DOHH2 (cell line): Measurements from ENCODE around the gene PTPRN2.
"Not testable (repeated sequence)": the region's sequence is repeated elsewhere in the genome, so short reads cannot be mapped to it uniquely, and the experiment has no call there.

Source experiments
- H3F3A ChIP-seq: fragments of 200-600 bp; sonication (generic), shearing (Covaris generic); 2 replicates; pipeline ENCODE4 v1.6.0; 2016; ENCODE audit warnings: antibody characterized with exemption, mild to moderate bottlenecking; ENCODE audit not compliant: control insufficient read depth, insufficient read depth
- H3K27ac ChIP-seq: fragments of 200-600 bp; sonication (generic); 2 replicates; pipeline ENCODE4 v1.5.1; 2014; ENCODE audit warnings: low read depth, mild to moderate bottlenecking, low read length, moderate library complexity
- H3K27me3 ChIP-seq: fragments of 200-600 bp; sonication (generic); 2 replicates; pipeline ENCODE4 v1.6.1; 2014; ENCODE audit warnings: mild to moderate bottlenecking, low read length, mixed read lengths; ENCODE audit not compliant: control insufficient read depth
- H3K36me3 ChIP-seq: fragments of 200-600 bp; sonication (generic); 2 replicates; pipeline ENCODE4 v1.6.1; 2014; ENCODE audit warnings: mild to moderate bottlenecking, low read length, moderate library complexity, mixed read lengths; ENCODE audit not compliant: control insufficient read depth
- H3K4me1 ChIP-seq: fragments of 200-600 bp; sonication (generic); 2 replicates; pipeline ENCODE4 v1.6.1; 2014; ENCODE audit warnings: mild to moderate bottlenecking, low read length, mixed read lengths; ENCODE audit not compliant: control insufficient read depth
- H3K4me2 ChIP-seq: fragments of 200-600 bp; sonication (generic); 2 replicates; pipeline ENCODE4 v1.6.0; 2014; ENCODE audit warnings: mild to moderate bottlenecking, low read length, moderate library complexity
- H3K4me3 ChIP-seq: fragments of 200-600 bp; sonication (generic); 2 replicates; pipeline ENCODE4 v1.5.1; 2014; ENCODE audit warnings: mild to moderate bottlenecking, low read length, mixed read lengths
- H3K79me2 ChIP-seq: fragments of 200-600 bp; sonication (generic); 2 replicates; pipeline ENCODE4 v1.6.1; 2014; ENCODE audit warnings: mild to moderate bottlenecking, low read length, mixed read lengths; ENCODE audit not compliant: control insufficient read depth
- H3K9me2 ChIP-seq: fragments of 200-600 bp; sonication (generic); replicated peaks from 2 replicates; pipeline ENCODE4 v1.6.1; 2014; ENCODE audit warnings: mild to moderate bottlenecking, low read length, mixed read lengths; ENCODE audit not compliant: control insufficient read depth
- H3K9me3 ChIP-seq: fragments of 200-600 bp; sonication (generic); 2 replicates; pipeline ENCODE4 v1.6.1; 2014; ENCODE audit warnings: antibody characterized with exemption, low read length, mixed read lengths; ENCODE audit not compliant: control insufficient read depth, insufficient read depth
- H4K20me1 ChIP-seq: fragments of 200-600 bp; sonication (generic); 2 replicates; pipeline ENCODE4 v1.6.0; 2014; ENCODE audit warnings: low read depth, mild to moderate bottlenecking, antibody characterized with exemption, low read length, moderate library complexity; ENCODE audit not compliant: control insufficient read depth, insufficient read depth
- EZH2phosphoT487 ChIP-seq: fragments of 200-600 bp; sonication (generic); IDR thresholded peaks from 2 replicates; pipeline ENCODE4 v1.6.1; 2017; ENCODE audit warnings: borderline replicate concordance, mild to moderate bottlenecking, antibody characterized with exemption, low read length, moderate library complexity, mixed read lengths
- TF ChIP-seq, protein P1 (sequence below): fragments of 200-600 bp; sonication (generic); IDR thresholded peaks from one replicate; pipeline ENCODE4 v1.5.1; 2014; ENCODE audit warnings: antibody characterized with exemption, mild to moderate bottlenecking, low read depth, low read length; ENCODE audit not compliant: poor library complexity, severe bottlenecking

Gene PTPRN2

GRCh38 chr7:158524749-158525635 is 62.6 kb downstream of the PTPRN2 start:
- H3K79me2 ChIP-seq = no peaks in the 10 kb centered on the region
- peaks cover 28% of the 10 kb centered on the region for H3K9me3 ChIP-seq
- H3K4me3 ChIP-seq = no peak overlapping the region
- no peak overlapping the region for H3K4me2 ChIP-seq
- TF ChIP-seq, protein P1, sequence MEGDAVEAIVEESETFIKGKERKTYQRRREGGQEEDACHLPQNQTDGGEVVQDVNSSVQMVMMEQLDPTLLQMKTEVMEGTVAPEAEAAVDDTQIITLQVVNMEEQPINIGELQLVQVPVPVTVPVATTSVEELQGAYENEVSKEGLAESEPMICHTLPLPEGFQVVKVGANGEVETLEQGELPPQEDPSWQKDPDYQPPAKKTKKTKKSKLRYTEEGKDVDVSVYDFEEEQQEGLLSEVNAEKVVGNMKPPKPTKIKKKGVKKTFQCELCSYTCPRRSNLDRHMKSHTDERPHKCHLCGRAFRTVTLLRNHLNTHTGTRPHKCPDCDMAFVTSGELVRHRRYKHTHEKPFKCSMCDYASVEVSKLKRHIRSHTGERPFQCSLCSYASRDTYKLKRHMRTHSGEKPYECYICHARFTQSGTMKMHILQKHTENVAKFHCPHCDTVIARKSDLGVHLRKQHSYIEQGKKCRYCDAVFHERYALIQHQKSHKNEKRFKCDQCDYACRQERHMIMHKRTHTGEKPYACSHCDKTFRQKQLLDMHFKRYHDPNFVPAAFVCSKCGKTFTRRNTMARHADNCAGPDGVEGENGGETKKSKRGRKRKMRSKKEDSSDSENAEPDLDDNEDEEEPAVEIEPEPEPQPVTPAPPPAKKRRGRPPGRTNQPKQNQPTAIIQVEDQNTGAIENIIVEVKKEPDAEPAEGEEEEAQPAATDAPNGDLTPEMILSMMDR = no peak
- no peak for TF ChIP-seq EZH2phosphoT487
- H3K9me2 ChIP-seq = no peaks in the 10 kb centered on the region
- no peak overlapping the region for H3K27ac ChIP-seq
- peaks cover 5% of the 10 kb centered on the region for H3F3A ChIP-seq
- H3K27me3 ChIP-seq = no peaks in the 10 kb centered on the region
- H4K20me1 ChIP-seq = no peaks in the 10 kb centered on the region
- H3K36me3 ChIP-seq = no peaks in the 10 kb centered on the region
- no peaks in the 10 kb centered on the region for H3K4me1 ChIP-seq

DNA sequence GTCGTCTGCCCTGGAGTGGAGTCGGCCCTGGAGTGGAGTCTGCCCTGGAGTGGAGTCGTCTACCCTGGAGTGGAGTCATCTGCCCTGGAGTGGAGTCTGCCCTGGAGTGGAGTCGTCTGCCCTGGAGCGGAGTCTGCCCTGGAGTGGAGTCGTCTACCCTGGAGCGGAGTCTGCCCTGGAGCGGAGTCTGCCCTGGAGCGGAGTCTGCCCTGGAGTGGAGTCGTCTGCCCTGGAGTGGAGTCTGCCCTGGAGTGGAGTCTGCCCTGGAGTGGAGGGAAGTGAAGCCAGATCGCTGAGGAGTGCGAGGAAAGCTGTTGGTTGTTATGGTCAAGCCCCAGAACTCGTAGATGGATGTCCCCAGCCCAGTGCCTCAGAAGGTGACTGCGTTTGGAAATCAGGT is 63.3 kb downstream of the PTPRN2 start:
- not testable (repeated sequence) for H3K4me1 ChIP-seq, H3K79me2 ChIP-seq, H4K20me1 ChIP-seq

GRCh38 chr7:158523877-158524276 is 63.7 kb downstream of the PTPRN2 start:
- H3K4me2 ChIP-seq, H3F3A ChIP-seq, H3K79me2 ChIP-seq, H3K9me2 ChIP-seq, H3K4me1 ChIP-seq, H3K27ac ChIP-seq, H3K36me3 ChIP-seq, H4K20me1 ChIP-seq, H3K4me3 ChIP-seq, H3K27me3 ChIP-seq: not testable (repeated sequence)
- H3K9me3 ChIP-seq = peaks cover 28% of the 10 kb centered on the region

More for the DNA sequence above, 63.3 kb downstream of the PTPRN2 start:
- H3K9me2 ChIP-seq, H3K4me2 ChIP-seq, H3K27me3 ChIP-seq, H3K36me3 ChIP-seq, H3F3A ChIP-seq, H3K27ac ChIP-seq, H3K4me3 ChIP-seq: not testable (repeated sequence)
- H3K9me3 ChIP-seq = peaks cover 28% of the 10 kb centered on the region

DNA sequence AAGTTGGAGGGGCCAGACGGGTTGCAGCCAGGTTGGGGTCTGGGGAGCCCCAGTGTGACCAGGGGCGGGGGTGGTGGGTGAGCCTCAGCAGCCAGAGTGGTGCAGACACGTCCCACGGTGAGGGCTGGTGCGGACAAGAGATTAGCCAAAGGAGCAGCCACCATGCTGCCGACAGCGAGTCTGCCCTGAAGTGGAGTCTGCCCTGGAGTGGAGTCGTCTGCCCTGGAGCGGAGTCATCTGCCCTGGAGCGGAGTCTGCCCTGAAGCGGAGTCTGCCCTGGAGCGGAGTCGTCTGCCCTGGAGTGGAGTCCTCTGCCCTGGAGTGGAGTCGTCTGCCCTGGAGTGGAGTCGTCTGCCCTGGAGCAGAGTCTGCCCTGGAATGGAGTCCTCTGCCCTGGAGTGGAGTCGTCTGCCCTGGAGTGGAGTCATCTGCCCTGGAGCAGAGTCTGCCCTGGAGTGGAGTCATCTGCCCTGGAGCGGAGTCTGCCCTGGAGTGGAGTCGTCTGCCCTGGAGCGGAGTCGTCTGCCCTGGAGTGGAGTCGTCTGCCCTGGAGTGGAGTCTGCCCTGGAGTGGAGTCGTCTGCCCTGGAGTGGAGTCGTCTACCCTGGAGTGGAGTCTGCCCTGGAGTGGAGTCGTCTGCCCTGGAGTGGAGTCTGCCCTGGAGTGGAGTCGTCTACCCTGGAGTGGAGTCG is 64.3 kb downstream of the PTPRN2 start:
- not testable (repeated sequence) for H3F3A ChIP-seq, H3K4me2 ChIP-seq, H3K4me3 ChIP-seq, H3K36me3 ChIP-seq, H3K9me2 ChIP-seq, H3K79me2 ChIP-seq, H4K20me1 ChIP-seq, H3K27ac ChIP-seq, H3K4me1 ChIP-seq, H3K27me3 ChIP-seq
- H3K9me3 ChIP-seq = peaks cover 28% of the 10 kb centered on the region

DNA sequence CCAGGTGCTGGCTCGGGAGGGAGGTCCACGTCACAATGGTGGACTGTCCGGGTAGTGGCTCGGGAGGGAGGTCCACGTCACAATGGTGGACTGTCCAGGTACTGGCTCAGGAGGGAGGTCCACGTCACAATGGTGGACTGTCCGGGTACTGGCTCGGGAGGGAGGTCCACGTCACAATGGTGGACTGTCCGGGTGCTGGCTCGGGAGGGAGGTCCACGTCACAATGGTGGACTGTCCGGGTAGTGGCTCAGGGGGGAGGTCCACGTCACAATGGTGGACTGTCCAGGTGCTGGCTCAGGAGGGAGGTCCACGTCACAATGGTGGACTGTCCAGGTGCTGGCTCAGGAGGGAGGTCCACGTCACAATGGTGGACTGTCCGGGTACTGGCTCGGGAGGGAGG is 65.8 kb downstream of the PTPRN2 start:
- H3K4me2 ChIP-seq, H3K9me2 ChIP-seq, H3K4me1 ChIP-seq, H3F3A ChIP-seq, H3K36me3 ChIP-seq, H3K79me2 ChIP-seq, H4K20me1 ChIP-seq, H3K4me3 ChIP-seq, H3K27ac ChIP-seq, H3K27me3 ChIP-seq: not testable (repeated sequence)
- H3K9me3 ChIP-seq = peaks cover 28% of the 10 kb centered on the region
